HT1080 (cell line): Measurements from ENCODE around the gene ABHD2. TPM values are rescaled to one million over a fixed set of nuclear protein-coding genes. Genes with fewer than 3 reads are reported as not detected.
"Not testable (repeated sequence)": the region's sequence is repeated elsewhere in the genome, so short reads cannot be mapped to it uniquely, and the experiment has no call there.

Experiments
- DNase-seq: peaks from one replicate; pipeline ENCODE4 v3.0.0-alpha.2; 2015; ENCODE audit warnings: low read depth
- total RNA-seq: library from RNA; depleted of rRNA; stranded (reverse); fragments of >200 nt; shearing (Covaris generic); gene quantifications from 2 replicates; pipeline ENCODE4 v1.2.3, GENCODE V29; 2014

The ABHD2 gene
- total RNA-seq, 1 experiment from 2014 or later = 77.6 TPM

GRCh38 chr15:89074402-89075012 lies 13.7 kb upstream of the ABHD2 start:
- no peak for DNase-seq

- no peak for DNase-seq
These were observed 13.1 kb upstream of the ABHD2 start for GRCh38 chr15:89075101-89075640.

DNA sequence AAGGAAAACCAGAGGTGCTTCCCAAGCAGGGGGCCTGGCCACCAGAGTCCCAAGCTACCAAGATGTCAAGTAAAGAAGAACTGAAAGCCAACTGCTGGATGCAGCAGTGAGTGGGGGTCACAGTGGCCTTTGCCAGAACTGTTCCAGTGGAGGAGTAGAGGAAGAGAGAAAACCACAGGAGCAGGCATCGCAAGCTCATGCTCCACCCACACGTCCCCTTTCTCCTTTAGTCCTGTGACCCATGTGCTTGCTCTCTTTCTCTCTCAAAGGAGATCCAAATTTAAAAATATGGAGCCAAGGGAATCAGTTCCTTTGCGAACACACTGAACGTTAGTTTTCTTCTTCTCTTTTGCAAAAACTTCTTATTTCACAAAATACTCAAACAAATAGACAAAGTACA lies 12.4 kb upstream of the ABHD2 start:
- DNase-seq = no peak

- DNase-seq = no peak
These were observed 10.5 kb upstream of the ABHD2 start for GRCh38 chr15:89077750-89078149.

GRCh38 chr15:89078851-89079810 lies 9.1 kb upstream of the ABHD2 start:
- DNase-seq = no peak

GRCh38 chr15:89081878-89082277 lies 6.4 kb upstream of the ABHD2 start:
- DNase-seq = no peak

- no peak for DNase-seq
These were observed 5.0 kb upstream of the ABHD2 start for GRCh38 chr15:89083246-89083645.

- DNase-seq = no peak
These were observed 2.8 kb upstream of the ABHD2 start for GRCh38 chr15:89085289-89085926.

GRCh38 chr15:89085933-89086332 lies 2.3 kb upstream of the ABHD2 start:
- not testable (repeated sequence) for DNase-seq

DNA sequence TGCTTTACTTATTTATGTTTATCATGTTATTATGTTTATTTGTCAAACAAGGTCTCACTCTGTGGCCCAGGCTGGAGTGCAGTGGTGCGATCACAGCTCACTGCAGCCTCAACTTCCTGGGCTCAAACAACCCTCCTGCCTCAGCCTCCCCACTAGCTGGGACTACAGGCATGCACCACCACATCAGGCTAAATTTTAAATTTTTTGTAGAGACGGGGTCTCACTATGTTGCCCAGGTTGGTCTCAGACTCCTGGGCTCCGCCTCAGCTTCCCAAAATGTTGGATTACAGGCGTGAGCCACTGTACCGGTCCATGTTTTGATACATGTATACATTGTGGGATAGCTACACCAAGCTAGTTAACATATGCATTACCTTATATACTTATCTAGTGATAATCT lies 1.9 kb upstream of the ABHD2 start:
- not testable (repeated sequence) for DNase-seq

GRCh38 chr15:89087161-89087829 lies 961 bp upstream of the ABHD2 start:
- no peak for DNase-seq

DNA sequence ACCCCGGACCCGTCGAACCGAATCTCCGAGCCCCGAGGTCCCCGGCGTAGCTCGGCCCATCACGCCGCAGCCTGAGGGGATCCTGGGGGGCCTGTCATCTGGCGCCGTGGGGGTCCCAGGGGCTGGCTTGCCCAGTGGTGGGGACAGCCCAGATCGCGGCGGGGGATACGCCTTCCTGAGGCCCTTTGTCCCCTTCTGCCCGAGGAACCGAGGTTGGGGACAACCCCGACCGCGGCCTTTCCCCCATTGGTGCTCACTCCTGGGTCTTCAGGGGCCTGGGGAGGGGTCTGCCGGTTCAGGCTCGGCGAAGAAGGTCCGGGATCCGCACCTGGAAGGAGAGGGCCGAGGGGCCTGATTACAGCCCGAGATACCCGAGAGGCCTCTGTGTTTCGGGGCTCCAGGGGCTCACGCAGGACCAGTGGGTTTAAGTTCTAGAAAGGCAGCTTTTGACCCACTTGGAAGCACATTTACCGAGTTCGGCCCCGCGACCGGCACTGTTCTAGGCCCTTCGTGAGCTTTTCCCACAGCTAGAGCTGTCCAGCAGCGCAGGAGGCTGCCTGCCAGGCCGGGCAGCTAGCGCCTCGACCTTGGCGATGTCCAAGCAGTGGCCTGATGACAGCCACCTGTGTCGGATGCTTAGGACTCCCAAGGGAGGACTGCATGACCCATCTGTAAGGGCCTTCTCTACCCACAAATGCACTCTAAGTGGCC lies 504 bp downstream of the ABHD2 start:
- no peak for DNase-seq

DNA sequence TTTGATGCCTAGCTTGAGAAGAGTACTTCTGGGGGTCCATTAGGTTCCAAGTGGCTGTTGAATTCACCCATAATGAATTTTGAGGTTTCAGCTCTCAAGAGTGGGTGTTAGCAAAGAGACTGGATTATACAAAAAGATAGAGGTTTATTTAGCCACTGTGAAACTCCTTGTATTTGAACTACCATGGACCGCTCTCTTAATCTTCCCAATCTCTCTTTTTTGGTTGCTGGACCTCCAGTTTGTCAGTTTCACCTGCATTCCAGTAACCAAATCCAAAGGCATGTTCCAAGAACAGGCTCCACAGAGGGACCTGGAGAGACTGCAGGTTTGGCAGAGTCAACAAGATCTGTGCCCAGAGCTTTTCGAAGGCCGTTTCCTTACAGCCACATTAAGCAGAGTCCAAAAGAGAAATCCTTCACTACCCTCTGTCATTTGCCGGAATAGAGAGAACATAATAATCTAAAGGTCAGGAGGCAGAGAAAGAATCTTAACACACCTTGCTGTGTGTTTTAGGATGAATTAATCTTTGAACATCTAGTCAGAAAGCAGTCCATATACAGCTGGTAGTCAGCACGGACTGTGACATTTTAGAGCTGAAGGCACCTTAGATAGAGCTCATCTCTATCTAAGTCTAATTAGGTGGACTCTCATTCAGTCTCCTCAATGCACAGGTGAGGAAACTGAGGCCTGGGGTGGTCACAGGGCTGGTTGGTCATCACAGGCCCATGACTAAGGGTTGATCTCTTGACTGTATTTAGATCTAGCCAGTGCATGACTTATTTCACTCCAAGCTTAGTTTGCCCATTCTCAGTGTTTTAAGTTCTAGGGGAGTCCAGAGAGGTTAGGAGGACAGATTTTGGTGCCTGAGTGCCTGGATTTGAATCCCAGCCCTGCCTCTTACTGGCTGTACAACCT lies 1.3 kb downstream of the ABHD2 start:
- DNase-seq = no peak

GRCh38 chr15:89090791-89091626 lies 2.8 kb downstream of the ABHD2 start:
- DNase-seq = peak; percentile 87

GRCh38 chr15:89091627-89092220 lies 3.5 kb downstream of the ABHD2 start:
- no peak for DNase-seq

DNA sequence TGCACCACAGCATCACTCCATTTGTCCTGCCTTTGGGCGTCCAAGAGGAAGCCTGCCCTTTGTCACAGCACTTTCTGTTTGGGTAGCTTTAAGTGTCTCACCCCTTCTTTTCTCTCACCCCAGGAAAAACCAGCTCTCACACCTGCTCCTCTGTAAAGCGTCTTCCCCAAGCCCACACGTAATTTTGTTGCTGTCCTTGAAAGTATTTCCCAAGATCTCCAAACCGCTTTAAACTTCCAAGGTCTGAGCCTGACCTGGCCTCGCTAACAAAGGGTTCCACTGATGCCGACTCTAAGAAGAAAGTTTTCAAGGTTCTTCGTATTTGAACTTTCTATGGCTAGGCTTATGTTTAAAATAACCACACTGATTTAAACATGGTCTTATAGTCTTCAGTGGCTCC lies 5.3 kb downstream of the ABHD2 start:
- no peak for DNase-seq

DNA sequence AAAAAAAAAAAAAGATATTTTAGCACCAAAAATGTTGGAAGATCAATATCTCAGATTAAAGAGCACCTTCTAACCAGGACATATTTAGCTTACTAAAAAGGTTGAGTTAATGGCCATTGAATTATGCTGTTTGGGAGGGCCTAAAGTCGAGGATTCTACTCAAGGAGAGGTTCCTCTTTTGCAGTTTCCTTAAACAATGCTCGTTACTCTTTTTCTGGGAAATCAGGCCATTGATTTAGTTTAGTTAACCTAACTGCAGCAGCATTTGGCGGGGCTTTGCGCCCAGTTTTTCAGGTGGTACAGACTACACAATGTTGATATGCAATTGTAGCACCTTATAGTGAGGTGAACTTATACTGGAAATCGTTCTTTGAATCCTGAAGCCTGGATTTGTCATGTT lies 6.8 kb downstream of the ABHD2 start:
- DNase-seq = no peak

- no peak for DNase-seq
These were observed 7.3 kb downstream of the ABHD2 start for GRCh38 chr15:89095556-89095955.
